ENCODE results near the gene DIAPH3.

GRCh38 chr13:60155978-60156377 is 7.8 kb downstream of the DIAPH3 start:
- TF ChIP-seq CTCF (IDR thresholded peaks at IDR 0.05) (no peak), POLR2AphosphoS5 (IDR thresholded peaks at IDR 0.05) (no peak)

Data from prostate gland (tissue), 2 donors.